ENCODE results near the gene COL4A2.

DNA sequence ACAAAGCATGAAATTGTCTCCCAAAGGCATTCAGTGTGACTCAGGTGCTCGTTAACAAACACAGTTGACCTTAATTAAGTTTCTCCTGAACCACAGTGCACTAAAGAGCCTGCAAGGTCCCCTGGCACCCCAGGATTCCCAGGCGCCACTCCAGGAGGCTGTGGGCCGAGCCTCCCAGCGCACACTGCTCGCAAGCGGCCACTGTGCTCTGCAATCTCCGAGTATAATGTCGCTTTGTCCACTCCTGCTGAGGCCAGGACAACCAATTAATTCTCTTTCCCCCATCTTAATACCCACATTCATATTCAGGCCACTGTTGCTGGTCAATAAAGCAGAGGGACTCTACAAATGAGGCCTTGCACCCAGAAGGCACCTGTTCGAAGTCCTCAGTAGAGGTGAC is 245.7 kb downstream of the COL4A2 start:
- TF ChIP-seq CTCF (IDR thresholded peaks at IDR 0.05) (no peak), POLR2A (IDR thresholded peaks at IDR 0.05) (no peak)

All from right lobe of liver (tissue), 4 donors.